Mesothelial cell of epicardium (in vitro differentiated cells): ENCODE measurements around the gene SCFD2. TPM values are rescaled to one million over a fixed set of nuclear protein-coding genes. Genes with fewer than 3 reads are reported as not detected.

Experiments used
- DNase-seq, 2 experiments: peaks; one replicate each; pipeline ENCODE4 v3.0.0; 2021; ENCODE audit warnings: low spot score in 2 of 2; ENCODE audit not compliant: unreplicated experiment in 2 of 2
- H3K27ac Mint-ChIP-seq: 2 replicates; pipeline ENCODE4 v1.8.0; 2021; ENCODE audit warnings: mixed read lengths
- H3K27me3 Mint-ChIP-seq: 2 replicates; pipeline ENCODE4 v1.8.0; 2021; ENCODE audit warnings: low read depth, mixed read lengths
- H3K36me3 Mint-ChIP-seq: 2 replicates; pipeline ENCODE4 v1.8.0; 2021; ENCODE audit warnings: mixed read lengths
- H3K4me1 Mint-ChIP-seq: 2 replicates; pipeline ENCODE4 v1.8.0; 2021; ENCODE audit warnings: mixed read lengths
- H3K4me3 Mint-ChIP-seq: 2 replicates; pipeline ENCODE4 v1.8.0; 2021; ENCODE audit warnings: mild to moderate bottlenecking, moderate library complexity, mixed read lengths
- H3K9me3 Mint-ChIP-seq: 2 replicates; pipeline ENCODE4 v1.8.0; 2021; ENCODE audit warnings: mixed read lengths
- CTCF ChIP-seq: fragments of 200-600 bp; sonication (generic); IDR thresholded peaks from one replicate; pipeline ENCODE4 v1.5.0; 2021; ENCODE audit warnings: antibody characterized with exemption; ENCODE audit not compliant: unreplicated experiment
- total RNA-seq: library from RNA; stranded (reverse); gene quantifications from 3 replicates; pipeline ENCODE4 v1.2.1, GENCODE V29; 2021

Gene SCFD2
- total RNA-seq, 1 donor from 2014 or later, result 15.6 TPM

GRCh38 chr4:52884994-52885393 is 480.9 kb downstream of the SCFD2 start:
- no peak overlapping the region for H3K27ac Mint-ChIP-seq
- peaks cover 14% of the 10 kb centered on the region for H3K4me1 Mint-ChIP-seq
- H3K4me3 Mint-ChIP-seq, result no peak overlapping the region
- DNase-seq, result no peak
- no peak for TF ChIP-seq CTCF
- no peaks in the 10 kb centered on the region for H3K27me3 Mint-ChIP-seq
- H3K36me3 Mint-ChIP-seq, result peaks cover 11% of the 10 kb centered on the region
- H3K9me3 Mint-ChIP-seq, result peaks cover 12% of the 10 kb centered on the region

GRCh38 chr4:52883707-52884669 is 481.9 kb downstream of the SCFD2 start:
- peaks cover 12% of the 10 kb centered on the region for H3K9me3 Mint-ChIP-seq
- TF ChIP-seq CTCF, result no peak

GRCh38 chr4:52883183-52883621 is 482.7 kb downstream of the SCFD2 start:
- Mint-ChIP-seq H3K36me3 (peaks cover 6% of the 10 kb centered on the region), H3K4me3 (no peak overlapping the region), H3K27ac (peak overlapping the region; percentile 45), H3K4me1 (peaks cover 9% of the 10 kb centered on the region), H3K9me3 (peaks cover 8% of the 10 kb centered on the region), H3K27me3 (no peaks in the 10 kb centered on the region)
- no peak for DNase-seq
- no peak for TF ChIP-seq CTCF

More at GRCh38 chr4:52883707-52884669, 481.9 kb downstream of the SCFD2 start:
- Mint-ChIP-seq H3K27ac (peak overlapping the region; percentile 45), H3K4me3 (no peak overlapping the region), H3K27me3 (no peaks in the 10 kb centered on the region), H3K4me1 (peaks cover 9% of the 10 kb centered on the region), H3K36me3 (peaks cover 11% of the 10 kb centered on the region)
- DNase-seq, result no peak

GRCh38 chr4:52880994-52881393 is 484.9 kb downstream of the SCFD2 start:
- Mint-ChIP-seq H3K36me3 (peaks cover 4% of the 10 kb centered on the region), H3K27me3 (no peaks in the 10 kb centered on the region), H3K4me1 (peaks cover 9% of the 10 kb centered on the region), H3K4me3 (no peak overlapping the region), H3K27ac (no peak overlapping the region), H3K9me3 (peaks cover 4% of the 10 kb centered on the region)
- DNase-seq, result no peak
- no peak for TF ChIP-seq CTCF

- no peak for TF ChIP-seq CTCF
- Mint-ChIP-seq H3K36me3 (peaks cover 4% of the 10 kb centered on the region), H3K4me3 (no peak overlapping the region), H3K27me3 (no peaks in the 10 kb centered on the region), H3K4me1 (peaks cover 17% of the 10 kb centered on the region), H3K27ac (no peak overlapping the region), H3K9me3 (peaks cover 4% of the 10 kb centered on the region)
- no peak for DNase-seq
Observed at GRCh38 chr4:52879471-52879870, 486.4 kb downstream of the SCFD2 start.
